PFSK-1 (cell line): ENCODE results near the gene MARS2. TPM values are rescaled to one million over a fixed set of nuclear protein-coding genes. Genes with fewer than 3 reads are reported as not detected.

Experiments used
- FOXP2 ChIP-seq: optimal IDR thresholded peaks from 2 replicates; pipeline ENCODE3; 2011; ENCODE audit warnings: borderline replicate concordance, control low read depth, inconsistent platforms; ENCODE audit not compliant: insufficient read depth; ENCODE audit errors: extremely low read length, extremely low read depth
- POLR2AphosphoS5 ChIP-seq: IDR thresholded peaks from 2 replicates; pipeline ENCODE4 v1.6.1; 2012; ENCODE audit warnings: low read depth, mild to moderate bottlenecking, control low read depth, low read length, moderate library complexity
- SIN3A ChIP-seq: IDR thresholded peaks from 2 replicates; pipeline ENCODE4 v1.6.1; 2012; ENCODE audit warnings: mild to moderate bottlenecking, low read length, moderate library complexity, borderline replicate concordance; ENCODE audit not compliant: insufficient read depth
- TAF1 ChIP-seq: IDR thresholded peaks from 2 replicates; pipeline ENCODE4 v1.6.1; 2012; ENCODE audit warnings: low read length, control low read depth, borderline replicate concordance; ENCODE audit not compliant: insufficient read depth
- polyA plus RNA-seq: library from polyadenylated mRNA; unstranded; fragments of >200 nt; gene quantifications from one replicate; pipeline ENCODE4 v1.2.1, GENCODE V29; 2012; ENCODE audit warnings: low read depth, missing spikeins; ENCODE audit not compliant: insufficient read length
- TF ChIP-seq, protein P1 (sequence below), 2 experiments: IDR thresholded peaks; 2 replicates each; pipeline versions ENCODE4 v1.6.1 to v1.8.0; 2011 to 2012; ENCODE audit warnings: low read depth in 2 of 2, low read length in 2 of 2, control low read depth in 1 of 2, inconsistent platforms in 1 of 2, mild to moderate bottlenecking in 1 of 2, moderate library complexity in 1 of 2; ENCODE audit not compliant: insufficient read depth in 1 of 2

The MARS2 gene
- 9.4 TPM for polyA plus RNA-seq

DNA sequence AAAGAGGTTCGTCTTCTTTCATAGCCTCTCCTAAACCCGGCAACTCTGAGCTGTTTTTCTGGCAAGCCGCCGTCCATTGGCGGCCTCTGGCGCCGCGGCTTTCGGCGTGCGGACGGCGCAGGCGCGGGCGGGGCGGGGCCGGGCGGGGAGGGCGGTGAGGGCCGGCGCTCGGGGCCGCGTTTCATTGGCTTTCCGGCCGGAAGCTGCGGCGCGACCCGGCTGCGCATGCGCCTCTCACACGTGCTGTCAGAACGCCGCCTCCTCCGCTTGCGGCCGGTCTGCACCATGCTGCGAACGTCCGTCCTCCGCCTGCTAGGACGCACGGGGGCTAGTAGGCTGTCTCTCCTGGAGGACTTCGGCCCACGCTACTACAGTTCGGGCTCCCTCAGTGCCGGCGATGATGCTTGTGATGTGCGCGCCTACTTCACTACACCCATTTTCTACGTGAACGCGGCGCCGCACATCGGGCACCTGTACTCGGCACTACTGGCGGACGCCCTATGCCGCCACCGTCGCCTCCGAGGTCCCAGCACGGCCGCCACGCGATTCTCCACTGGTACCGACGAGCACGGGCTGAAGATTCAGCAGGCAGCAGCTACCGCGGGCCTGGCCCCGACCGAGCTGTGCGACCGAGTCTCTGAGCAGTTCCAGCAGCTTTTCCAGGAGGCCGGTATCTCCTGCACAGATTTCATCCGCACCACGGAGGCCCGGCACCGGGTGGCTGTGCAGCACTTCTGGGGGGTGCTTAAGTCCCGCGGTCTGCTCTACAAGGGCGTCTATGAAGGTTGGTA, at the start of gene MARS2:
Gene MARS2 (plus strand): TSS at position 249 of the 791 bp plus-strand sequence. CDS start 37 bp downstream, at position 286.
- TF ChIP-seq FOXP2 = no peak
- no peak for TF ChIP-seq SIN3A
- peak; percentile 91 for TF ChIP-seq POLR2AphosphoS5
- TF ChIP-seq, protein P1, sequence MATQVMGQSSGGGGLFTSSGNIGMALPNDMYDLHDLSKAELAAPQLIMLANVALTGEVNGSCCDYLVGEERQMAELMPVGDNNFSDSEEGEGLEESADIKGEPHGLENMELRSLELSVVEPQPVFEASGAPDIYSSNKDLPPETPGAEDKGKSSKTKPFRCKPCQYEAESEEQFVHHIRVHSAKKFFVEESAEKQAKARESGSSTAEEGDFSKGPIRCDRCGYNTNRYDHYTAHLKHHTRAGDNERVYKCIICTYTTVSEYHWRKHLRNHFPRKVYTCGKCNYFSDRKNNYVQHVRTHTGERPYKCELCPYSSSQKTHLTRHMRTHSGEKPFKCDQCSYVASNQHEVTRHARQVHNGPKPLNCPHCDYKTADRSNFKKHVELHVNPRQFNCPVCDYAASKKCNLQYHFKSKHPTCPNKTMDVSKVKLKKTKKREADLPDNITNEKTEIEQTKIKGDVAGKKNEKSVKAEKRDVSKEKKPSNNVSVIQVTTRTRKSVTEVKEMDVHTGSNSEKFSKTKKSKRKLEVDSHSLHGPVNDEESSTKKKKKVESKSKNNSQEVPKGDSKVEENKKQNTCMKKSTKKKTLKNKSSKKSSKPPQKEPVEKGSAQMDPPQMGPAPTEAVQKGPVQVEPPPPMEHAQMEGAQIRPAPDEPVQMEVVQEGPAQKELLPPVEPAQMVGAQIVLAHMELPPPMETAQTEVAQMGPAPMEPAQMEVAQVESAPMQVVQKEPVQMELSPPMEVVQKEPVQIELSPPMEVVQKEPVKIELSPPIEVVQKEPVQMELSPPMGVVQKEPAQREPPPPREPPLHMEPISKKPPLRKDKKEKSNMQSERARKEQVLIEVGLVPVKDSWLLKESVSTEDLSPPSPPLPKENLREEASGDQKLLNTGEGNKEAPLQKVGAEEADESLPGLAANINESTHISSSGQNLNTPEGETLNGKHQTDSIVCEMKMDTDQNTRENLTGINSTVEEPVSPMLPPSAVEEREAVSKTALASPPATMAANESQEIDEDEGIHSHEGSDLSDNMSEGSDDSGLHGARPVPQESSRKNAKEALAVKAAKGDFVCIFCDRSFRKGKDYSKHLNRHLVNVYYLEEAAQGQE (IDR thresholded peaks at IDR 0.05; ENCODE audit: insufficient read depth in 1 of 2, low read depth in 2 of 2, low read length in 2 of 2) = peak in 1 of 2 experiments; percentile 17; a peak in 1 of 4 replicates
- peak; percentile 65 for TF ChIP-seq TAF1

DNA sequence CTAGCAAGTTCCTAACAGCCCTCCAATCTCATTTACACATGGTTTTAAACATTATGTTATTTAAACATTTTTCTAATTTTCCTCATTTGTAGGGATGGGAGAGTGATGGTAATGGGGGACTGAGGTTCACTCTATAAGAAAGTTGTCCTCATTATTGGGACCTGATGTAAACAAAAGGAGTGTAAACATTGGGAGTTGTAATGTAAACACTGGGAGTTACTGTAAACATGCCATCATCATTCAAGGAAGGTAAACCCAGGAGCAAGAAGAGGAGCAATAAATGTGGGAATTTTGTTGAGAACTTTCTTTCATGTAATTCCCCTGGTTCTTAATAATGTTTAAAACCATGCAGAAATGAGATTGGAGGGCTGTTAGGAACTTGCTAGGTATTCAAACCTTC, 47.6 kb upstream of the MARS2 start:
- TF ChIP-seq SIN3A (no peak), TAF1 (no peak), FOXP2 (no peak), POLR2AphosphoS5 (no peak)
- TF ChIP-seq, protein P1 (IDR thresholded peaks at IDR 0.05; ENCODE audit: insufficient read depth in 1 of 2, low read depth in 2 of 2, low read length in 2 of 2) = no peak

DNA sequence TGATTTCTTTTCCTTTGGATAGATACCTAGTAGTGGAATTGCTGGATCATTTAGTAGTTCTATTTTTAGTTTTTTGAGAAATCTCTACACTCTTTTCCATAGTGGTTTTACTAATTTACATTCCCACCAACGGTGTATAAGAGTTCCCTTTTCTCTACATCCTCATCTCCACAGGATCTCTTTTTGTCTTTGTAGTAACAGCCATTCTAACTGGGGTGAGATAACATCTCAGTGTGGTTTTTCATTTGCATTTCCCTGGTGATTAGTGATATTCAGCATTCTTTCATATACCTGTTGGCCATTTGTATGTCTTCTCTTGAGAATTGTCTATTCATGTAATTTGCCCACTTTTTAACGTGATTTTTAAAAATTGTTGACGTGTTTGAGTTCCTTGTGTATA, 43.5 kb upstream of the MARS2 start:
- no peak for TF ChIP-seq SIN3A
- TF ChIP-seq POLR2AphosphoS5 = no peak
- TF ChIP-seq, protein P1 (IDR thresholded peaks at IDR 0.05; ENCODE audit: insufficient read depth in 1 of 2, low read depth in 2 of 2, low read length in 2 of 2) = no peak
- no peak for TF ChIP-seq TAF1
- TF ChIP-seq FOXP2 = no peak

DNA sequence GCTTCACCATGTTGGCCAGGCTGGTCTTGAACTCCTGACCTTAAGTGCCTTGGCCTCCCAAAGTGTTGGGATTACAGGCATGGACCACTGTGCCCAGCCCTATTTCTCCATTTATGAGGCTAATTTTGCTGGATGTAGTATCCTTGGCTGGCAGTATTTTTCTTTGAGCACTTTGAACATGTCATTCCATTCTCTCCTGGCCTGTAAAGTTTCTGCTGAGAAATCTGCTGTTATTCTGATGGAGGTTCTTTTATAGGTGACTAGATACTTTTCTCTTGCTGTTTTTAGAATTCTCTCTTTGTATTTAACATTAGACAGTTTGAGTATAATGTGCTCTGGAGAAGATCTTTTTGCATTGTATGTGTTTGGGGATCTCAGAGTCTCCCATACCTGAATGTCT, 38.9 kb upstream of the MARS2 start:
- TF ChIP-seq POLR2AphosphoS5 = no peak
- TF ChIP-seq, protein P1 (IDR thresholded peaks at IDR 0.05; ENCODE audit: insufficient read depth in 1 of 2, low read depth in 2 of 2, low read length in 2 of 2) = no peak
- no peak for TF ChIP-seq FOXP2
- no peak for TF ChIP-seq SIN3A
- TF ChIP-seq TAF1 = no peak
